Loucy (cell line): Measurements from ENCODE around the gene KRIT1.

Experiments used
- H2AFZ ChIP-seq: fragments of 200-600 bp; sonication (generic); 2 replicates; pipeline ENCODE4 v1.6.0; 2016; ENCODE audit warnings: antibody characterized with exemption, mild to moderate bottlenecking, low read length, moderate library complexity
- H3F3A ChIP-seq: fragments of 200-600 bp; 2 replicates; pipeline ENCODE4 v1.6.0; 2016; ENCODE audit warnings: antibody characterized with exemption, low read depth, mild to moderate bottlenecking
- H3K27me3 ChIP-seq: fragments of 200-600 bp; sonication (generic); 2 replicates; pipeline ENCODE4 v1.6.1; 2014; ENCODE audit warnings: low read length, mild to moderate bottlenecking; ENCODE audit not compliant: insufficient read depth, poor library complexity, severe bottlenecking
- H3K36me3 ChIP-seq: fragments of 200-600 bp; sonication (generic); 2 replicates; pipeline ENCODE4 v1.6.1; 2016; ENCODE audit warnings: low read length; ENCODE audit not compliant: insufficient read depth
- H3K4me1 ChIP-seq: fragments of 200-600 bp; sonication (generic); 2 replicates; pipeline ENCODE4 v1.5.1; 2014; ENCODE audit warnings: low read length, mild to moderate bottlenecking; ENCODE audit not compliant: insufficient read depth, poor library complexity, severe bottlenecking
- H3K4me2 ChIP-seq: fragments of 200-600 bp; sonication (generic); 2 replicates; pipeline ENCODE4 v1.6.0; 2014; ENCODE audit warnings: antibody characterized with exemption, low read length, low read depth, mild to moderate bottlenecking; ENCODE audit not compliant: poor library complexity, severe bottlenecking
- H3K4me3 ChIP-seq: fragments of 200-600 bp; sonication (generic); 2 replicates; pipeline ENCODE4 v1.5.1; 2014; ENCODE audit warnings: low read length, mild to moderate bottlenecking, mixed read lengths; ENCODE audit not compliant: poor library complexity, severe bottlenecking
- H3K79me2 ChIP-seq: fragments of 200-600 bp; sonication (generic); 2 replicates; pipeline ENCODE4 v1.6.1; 2014; ENCODE audit warnings: low read length; ENCODE audit not compliant: insufficient read depth
- H3K9ac ChIP-seq: fragments of 200-600 bp; sonication (generic); 2 replicates; pipeline ENCODE4 v1.6.0; 2014; ENCODE audit warnings: mild to moderate bottlenecking, low read depth, low read length, moderate library complexity; ENCODE audit not compliant: poor library complexity, severe bottlenecking
- H3K9me2 ChIP-seq: fragments of 200-600 bp; sonication (generic); replicated peaks from 2 replicates; pipeline ENCODE4 v1.6.1; 2016; ENCODE audit warnings: low read depth, low read length, mixed read lengths
- H3K9me3 ChIP-seq: fragments of 200-600 bp; sonication (generic); 2 replicates; pipeline ENCODE4 v1.6.1; 2014; ENCODE audit warnings: mild to moderate bottlenecking, antibody characterized with exemption, low read length, low read depth; ENCODE audit not compliant: insufficient read depth
- H4K20me1 ChIP-seq: fragments of 200-600 bp; sonication (generic); 2 replicates; pipeline ENCODE4 v1.6.0; 2014; ENCODE audit warnings: antibody characterized with exemption, low read length, mild to moderate bottlenecking; ENCODE audit not compliant: insufficient read depth, poor library complexity, severe bottlenecking
- EZH2phosphoT487 ChIP-seq: fragments of 200-600 bp; IDR thresholded peaks from 2 replicates; pipeline ENCODE4 v1.6.1; 2018; ENCODE audit warnings: antibody characterized with exemption, mild to moderate bottlenecking, moderate library complexity, borderline replicate concordance
- TF ChIP-seq, protein P1 (sequence below): fragments of 200-600 bp; sonication (generic); conservative IDR thresholded peaks from 2 replicates; pipeline ENCODE4 v1.5.1; 2014; ENCODE audit warnings: mild to moderate bottlenecking, antibody characterized with exemption, low read length

KRIT1 gene

GRCh38 chr7:92251181-92251580 is 5.5 kb upstream of the KRIT1 start:
- Histone ChIP-seq H3F3A (no peaks in the 10 kb centered on the region), H3K27me3 (no peaks in the 10 kb centered on the region), H4K20me1 (peaks cover 45% of the 10 kb centered on the region), H3K4me3 (peak overlapping the region; percentile 19), H3K36me3 (no peaks in the 10 kb centered on the region), H3K79me2 (peaks cover 95% of the 10 kb centered on the region), H3K9ac (no peak overlapping the region), H3K4me2 (peak overlapping the region; percentile 45), H3K9me2 (no peaks in the 10 kb centered on the region), H3K9me3 (no peaks in the 10 kb centered on the region), H2AFZ (no peak overlapping the region), H3K4me1 (peaks cover 30% of the 10 kb centered on the region)
- TF ChIP-seq, protein P1, sequence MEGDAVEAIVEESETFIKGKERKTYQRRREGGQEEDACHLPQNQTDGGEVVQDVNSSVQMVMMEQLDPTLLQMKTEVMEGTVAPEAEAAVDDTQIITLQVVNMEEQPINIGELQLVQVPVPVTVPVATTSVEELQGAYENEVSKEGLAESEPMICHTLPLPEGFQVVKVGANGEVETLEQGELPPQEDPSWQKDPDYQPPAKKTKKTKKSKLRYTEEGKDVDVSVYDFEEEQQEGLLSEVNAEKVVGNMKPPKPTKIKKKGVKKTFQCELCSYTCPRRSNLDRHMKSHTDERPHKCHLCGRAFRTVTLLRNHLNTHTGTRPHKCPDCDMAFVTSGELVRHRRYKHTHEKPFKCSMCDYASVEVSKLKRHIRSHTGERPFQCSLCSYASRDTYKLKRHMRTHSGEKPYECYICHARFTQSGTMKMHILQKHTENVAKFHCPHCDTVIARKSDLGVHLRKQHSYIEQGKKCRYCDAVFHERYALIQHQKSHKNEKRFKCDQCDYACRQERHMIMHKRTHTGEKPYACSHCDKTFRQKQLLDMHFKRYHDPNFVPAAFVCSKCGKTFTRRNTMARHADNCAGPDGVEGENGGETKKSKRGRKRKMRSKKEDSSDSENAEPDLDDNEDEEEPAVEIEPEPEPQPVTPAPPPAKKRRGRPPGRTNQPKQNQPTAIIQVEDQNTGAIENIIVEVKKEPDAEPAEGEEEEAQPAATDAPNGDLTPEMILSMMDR = no peak
- no peak for TF ChIP-seq EZH2phosphoT487

DNA sequence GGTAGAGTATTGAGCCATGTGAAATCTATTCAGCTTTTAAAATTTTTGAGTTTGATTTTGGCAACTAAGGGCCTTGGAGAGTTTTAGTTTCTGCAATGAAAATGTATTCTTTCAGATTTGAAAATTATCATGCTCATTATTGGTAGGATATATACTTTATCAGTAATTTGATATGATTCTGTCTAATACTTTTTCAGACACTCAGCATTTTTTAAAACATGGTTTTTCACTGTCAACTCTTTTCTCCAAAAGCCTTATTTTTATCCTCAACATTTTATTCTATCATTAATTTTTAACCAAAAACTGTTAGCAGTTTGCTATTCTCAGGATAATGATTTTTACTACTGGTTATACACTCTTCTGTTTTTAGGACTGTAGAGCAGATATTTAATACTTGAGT is 4.9 kb upstream of the KRIT1 start:
- Histone ChIP-seq H4K20me1 (peaks cover 45% of the 10 kb centered on the region), H3K9me2 (no peaks in the 10 kb centered on the region), H3K4me2 (peak overlapping the region; percentile 45), H3K9ac (no peak overlapping the region), H3K4me1 (peaks cover 30% of the 10 kb centered on the region), H3K36me3 (no peaks in the 10 kb centered on the region), H3F3A (0 out of 2 replicates have a peak, but pooled peaks cover under 1% of the 10 kb centered on the region), H3K4me3 (peak overlapping the region; percentile 19), H3K9me3 (no peaks in the 10 kb centered on the region), H3K27me3 (no peaks in the 10 kb centered on the region), H2AFZ (no peak overlapping the region), H3K79me2 (peaks cover 90% of the 10 kb centered on the region)
- TF ChIP-seq, protein P1 = no peak
- no peak for TF ChIP-seq EZH2phosphoT487

GRCh38 chr7:92246360-92247101 is 817 bp upstream of the KRIT1 start:
- Histone ChIP-seq H3K9me3 (no peaks in the 10 kb centered on the region), H3K4me3 (peak overlapping the region; percentile 92), H3K79me2 (peaks cover 89% of the 10 kb centered on the region), H3K9ac (peak overlapping the region; percentile 85), H3F3A (0 out of 2 replicates have a peak, but pooled peaks cover 4% of the 10 kb centered on the region), H2AFZ (peak overlapping the region; percentile 97), H3K9me2 (no peaks in the 10 kb centered on the region), H4K20me1 (peaks cover 52% of the 10 kb centered on the region), H3K4me2 (peak overlapping the region; percentile 92), H3K4me1 (peaks cover 55% of the 10 kb centered on the region), H3K27me3 (no peaks in the 10 kb centered on the region), H3K36me3 (no peaks in the 10 kb centered on the region)
- TF ChIP-seq EZH2phosphoT487 = no peak
- TF ChIP-seq, protein P1 = no peak
